Measurements from ENCODE around the gene SYNJ2BP. TPM values are rescaled to one million over a fixed set of nuclear protein-coding genes. Genes with fewer than 3 reads are reported as not detected.
"Not testable (repeated sequence)": the region's sequence is repeated elsewhere in the genome, so short reads cannot be mapped to it uniquely, and the experiment has no call there.

SYNJ2BP gene
- total RNA-seq, 3 donors from 2014 or later (not counting 1 experiment from before 2014, with no cell fraction given): 9.1 to 16.6 (median 12.4) TPM

GRCh38 chr14:70425354-70425753 lies 8.5 kb upstream of the SYNJ2BP start:
- Mint-ChIP-seq H3K27me3 (ENCODE audit: low read depth in 2 of 2) (peaks cover 8 to 14% of the 10 kb centered on the region in 2 donors), H3K9me3 (no peaks in the 10 kb centered on the region), H3K27ac (no peak overlapping the region), H3K4me1 (no peaks in the 10 kb centered on the region), H3K4me3 (no peak overlapping the region), H3K36me3 (no peaks in the 10 kb centered on the region)
- no peak for TF ChIP-seq CTCF (IDR thresholded peaks at IDR 0.05)
- H3K9me3 ChIP-seq (ENCODE audit: control insufficient read depth, insufficient read depth, low read length): no peaks in the 10 kb centered on the region
- H3K27ac ChIP-seq (ENCODE audit: low read length): no peak overlapping the region
- peak in 1 of 2 donors; percentile 2 for DNase-seq
- no peaks in the 10 kb centered on the region for H3K4me1 ChIP-seq (ENCODE audit: control insufficient read depth, insufficient read depth, low read length)
- intact Hi-C loops (cut with micrococcal nuclease): no loop called here
- no peaks in the 10 kb centered on the region for H3K36me3 ChIP-seq (ENCODE audit: control insufficient read depth, insufficient read depth, low read length)
- no peak for ATAC-seq
- no peaks in the 10 kb centered on the region for H3K27me3 ChIP-seq (ENCODE audit: control insufficient read depth, insufficient read depth, low read length)
- WGBS (ENCODE audit: insufficient coverage): 0% methylated on average over 1 of the region's 1 CpG
- no peak overlapping the region for H3K4me3 ChIP-seq (ENCODE audit: low read length)

GRCh38 chr14:70422538-70422937 lies 5.6 kb upstream of the SYNJ2BP start:
- no peak for ATAC-seq
- H3K27ac ChIP-seq (ENCODE audit: low read length): no peak overlapping the region
- peaks cover under 1 to 10% of the 10 kb centered on the region in 2 donors for H3K27me3 Mint-ChIP-seq (ENCODE audit: low read depth in 2 of 2)
- TF ChIP-seq CTCF (IDR thresholded peaks at IDR 0.05): no peak
- H3K9me3 ChIP-seq (ENCODE audit: control insufficient read depth, insufficient read depth, low read length): no peaks in the 10 kb centered on the region
- 88% methylated on average over 2 of the region's 2 CpGs for WGBS (ENCODE audit: insufficient coverage)
- H3K9me3 Mint-ChIP-seq: no peaks in the 10 kb centered on the region
- H3K27me3 ChIP-seq (ENCODE audit: control insufficient read depth, insufficient read depth, low read length): no peaks in the 10 kb centered on the region
- no peak overlapping the region for H3K4me3 ChIP-seq (ENCODE audit: low read length)
- no peak overlapping the region for H3K4me3 Mint-ChIP-seq
- no peak for DNase-seq
- peaks cover 0 to under 1% of the 10 kb centered on the region in 2 donors for H3K4me1 Mint-ChIP-seq
- intact Hi-C loops (cut with micrococcal nuclease): no loop called here
- no peaks in the 10 kb centered on the region for H3K36me3 ChIP-seq (ENCODE audit: control insufficient read depth, insufficient read depth, low read length)
- H3K4me1 ChIP-seq (ENCODE audit: control insufficient read depth, insufficient read depth, low read length): no peaks in the 10 kb centered on the region
- H3K27ac Mint-ChIP-seq: no peak overlapping the region
- no peaks in the 10 kb centered on the region for H3K36me3 Mint-ChIP-seq

- H3K4me1 Mint-ChIP-seq: peaks cover 29% of the 10 kb centered on the region in 2 donors
- ATAC-seq; H3K27me3 ChIP-seq (ENCODE audit: control insufficient read depth, insufficient read depth, low read length); H3K27ac ChIP-seq (ENCODE audit: low read length); H3K9me3 Mint-ChIP-seq; DNase-seq; H3K36me3 ChIP-seq (ENCODE audit: control insufficient read depth, insufficient read depth, low read length); intact Hi-C loops (cut with micrococcal nuclease); H3K36me3 Mint-ChIP-seq; H3K27ac Mint-ChIP-seq; H3K4me1 ChIP-seq (ENCODE audit: control insufficient read depth, insufficient read depth, low read length); H3K9me3 ChIP-seq (ENCODE audit: control insufficient read depth, insufficient read depth, low read length); H3K4me3 ChIP-seq (ENCODE audit: low read length): not testable (repeated sequence)
- 70% methylated on average over 4 of the region's 4 CpGs for WGBS (ENCODE audit: insufficient coverage)
- peaks cover 0 to 10% of the 10 kb centered on the region in 2 donors for H3K27me3 Mint-ChIP-seq (ENCODE audit: low read depth in 2 of 2)
- H3K4me3 Mint-ChIP-seq: peak overlapping the region; percentile 42
Measured at GRCh38 chr14:70419270-70419931, 2.5 kb upstream of the SYNJ2BP start.

- H3K9me3 Mint-ChIP-seq: no peaks in the 10 kb centered on the region
- Histone ChIP-seq H3K27me3 (ENCODE audit: control insufficient read depth, insufficient read depth, low read length) (no peaks in the 10 kb centered on the region), H3K4me1 (ENCODE audit: control insufficient read depth, insufficient read depth, low read length) (no peaks in the 10 kb centered on the region), H3K27ac (ENCODE audit: low read length) (peak overlapping the region; percentile 60), H3K9me3 (ENCODE audit: control insufficient read depth, insufficient read depth, low read length) (no peaks in the 10 kb centered on the region), H3K4me3 (ENCODE audit: low read length) (peak overlapping the region; percentile 80), H3K36me3 (ENCODE audit: control insufficient read depth, insufficient read depth, low read length) (peaks cover 2% of the 10 kb centered on the region)
- peaks cover 0 to 6% of the 10 kb centered on the region in 2 donors for H3K27me3 Mint-ChIP-seq (ENCODE audit: low read depth in 2 of 2)
- ATAC-seq: peak in 2 of 3 donors; percentile 2 to 20
- TF ChIP-seq CTCF (IDR thresholded peaks at IDR 0.05): no peak
- intact Hi-C loops (cut with micrococcal nuclease): no loop called here
- DNase-seq: no peak
- no peaks in the 10 kb centered on the region for H3K36me3 Mint-ChIP-seq
- H3K27ac Mint-ChIP-seq: peak overlapping the region; percentile 88 to 92
- WGBS (ENCODE audit: insufficient coverage): 15% methylated on average over 9 of the region's 9 CpGs
- peaks cover 39 to 40% of the 10 kb centered on the region in 2 donors for H3K4me1 Mint-ChIP-seq
- H3K4me3 Mint-ChIP-seq: peak overlapping the region; percentile 95
Measured at GRCh38 chr14:70416338-70416724, 559 bp downstream of the SYNJ2BP start.
